Panc1 (cell line): Measurements from ENCODE around the gene MED12L. TPM values are rescaled to one million over a fixed set of nuclear protein-coding genes. Genes with fewer than 3 reads are reported as not detected.

ENCODE experiments used
- ATAC-seq: fragments of 200-7000 bp; cut with Tn5 transposase; 2 replicates; pipeline ENCODE4 v1.9.1; 2020; ENCODE audit warnings: mild to moderate bottlenecking, moderate library complexity
- BruUV-seq: library from RNA; stranded (reverse); fragments of 400-500 nt; replicated peaks from 2 replicates; lab custom pipeline; 2021; lab: Mats Ljungman, UMichigan
- CTCF ChIA-PET: fragments of 300-600 bp; sonication (Branson Sonifier 250); formaldehyde crosslinking; loops from one replicate; lab custom pipeline; 2022; ENCODE audit warnings: antibody characterized with exemption; lab: Charles Lee
- POLR2A ChIA-PET: fragments of 300-600 bp; sonication (Branson Sonifier 250); formaldehyde crosslinking; loops from one replicate; lab custom pipeline; 2022; ENCODE audit warnings: antibody characterized with exemption; lab: Charles Lee
- DNase-seq: peaks from one replicate; pipeline ENCODE4 v3.0.0-alpha.2; 2010; ENCODE audit warnings: low read depth, low spot score
- H3K27ac ChIP-seq: 2 replicates; pipeline ENCODE4 v1.5.1; 2011; ENCODE audit warnings: mild to moderate bottlenecking, low read length, inconsistent platforms
- H3K27me3 ChIP-seq: fragments of 200-500 bp; sonication (Bioruptor generic); 2 replicates; pipeline ENCODE4 v1.6.0; 2014; ENCODE audit warnings: low read length, inconsistent platforms; ENCODE audit not compliant: control insufficient read depth, insufficient read depth
- H3K36me3 ChIP-seq: fragments of 200-500 bp; sonication (Bioruptor generic); 2 replicates; pipeline ENCODE4 v1.5.1; 2014; ENCODE audit warnings: inconsistent platforms, mild to moderate bottlenecking, low read length, moderate library complexity; ENCODE audit not compliant: control insufficient read depth, insufficient read depth
- H3K4me1 ChIP-seq: 2 replicates; pipeline ENCODE4 v1.5.1; 2011; ENCODE audit warnings: inconsistent platforms, mild to moderate bottlenecking, low read length, moderate library complexity; ENCODE audit not compliant: control insufficient read depth, insufficient read depth
- H3K4me3 ChIP-seq, 2 experiments: 2 replicates each; pipeline ENCODE4 v1.5.1; 2011 to 2012; ENCODE audit warnings: low read depth in 2 of 2, low read length in 2 of 2, mild to moderate bottlenecking in 2 of 2, inconsistent platforms in 1 of 2, moderate library complexity in 1 of 2
- H3K9me3 ChIP-seq: fragments of 200-500 bp; sonication (Bioruptor generic); 2 replicates; pipeline ENCODE4 v1.5.1; 2014; ENCODE audit warnings: low read depth, mild to moderate bottlenecking, inconsistent platforms, low read length, moderate library complexity; ENCODE audit not compliant: control insufficient read depth, insufficient read depth
- CTCF ChIP-seq: fragments of 450-650 bp; IDR thresholded peaks from 2 replicates; pipeline ENCODE4 v1.5.1; 2017; ENCODE audit warnings: mild to moderate bottlenecking
- POLR2AphosphoS5 ChIP-seq: IDR thresholded peaks from 2 replicates; pipeline ENCODE4 v1.6.1; 2012; ENCODE audit warnings: mild to moderate bottlenecking, low read depth, low read length, moderate library complexity
- REST ChIP-seq, 2 experiments: IDR thresholded peaks; 2 replicates each; pipeline ENCODE4 v1.6.1; 2011 to 2012; ENCODE audit warnings: low read depth in 2 of 2, control low read depth in 1 of 2, low read length in 1 of 2, mild to moderate bottlenecking in 1 of 2, moderate library complexity in 1 of 2; ENCODE audit not compliant: insufficient read depth in 1 of 2
- SIN3A ChIP-seq: IDR thresholded peaks from 2 replicates; pipeline ENCODE4 v1.6.1; 2012; ENCODE audit warnings: low read depth, mild to moderate bottlenecking, low read length, moderate library complexity, borderline replicate concordance; ENCODE audit not compliant: insufficient read depth
- TCF7L2 ChIP-seq: IDR thresholded peaks from 2 replicates; pipeline ENCODE4 v1.6.1; 2011; ENCODE audit warnings: mild to moderate bottlenecking, low read depth, low read length, inconsistent platforms
- in situ Hi-C: cut with HindIII; loops from 2 replicates; pipeline ENCODE4 v1.10.0; 2016; ENCODE audit warnings: low sequenced_read_pairs, low pct_unique_long_range_greater_than_20kb
- intact Hi-C: fragments of 100-400 bp; cut with micrococcal nuclease; formaldehyde crosslinking; loops from one replicate; pipeline ENCODE4 v1.10.0; 2022; ENCODE audit not compliant: unreplicated experiment
- total RNA-seq: library from RNA; stranded (reverse); gene quantifications from one replicate; pipeline ENCODE4 v1.2.1, GENCODE V29; 2021; ENCODE audit not compliant: unreplicated experiment

The MED12L gene
- total RNA-seq, 1 experiment from 2014 or later: 2.8 TPM

- no peak overlapping the region for H3K27ac ChIP-seq
- ChIA-PET POLR2A (no interaction called here), CTCF (interaction anchor here (0.7 to 0.8 kb wide), 5 partner anchors 83 to 454 kb away, joined by 3 to 11 read pairs (median 4); no protein-coding TSS in a partner anchor)
- DNase-seq: no peak
- H3K4me3 ChIP-seq: no peak overlapping the region
- no TSS peak for BruUV-seq
- H3K9me3 ChIP-seq: no peaks in the 10 kb centered on the region
- TF ChIP-seq SIN3A (no peak), REST (IDR thresholded peaks at IDR 0.05; ENCODE audit: insufficient read depth in 1 of 2, low read depth in 2 of 2, low read length in 1 of 2) (no peak), CTCF (no peak), POLR2AphosphoS5 (no peak), TCF7L2 (no peak)
- H3K4me1 ChIP-seq: no peaks in the 10 kb centered on the region
- intact Hi-C loops: loop anchor here (5.0 kb wide), 1 partner anchor 36 kb away; no protein-coding TSS in a partner anchor
- 0 out of 2 replicates have a peak, but pooled peaks cover 3% of the 10 kb centered on the region for H3K27me3 ChIP-seq
- no peaks in the 10 kb centered on the region for H3K36me3 ChIP-seq
- in situ Hi-C loops: no loop called here
- no peak for ATAC-seq
Measured at GRCh38 chr3:151328298-151328995, 243.0 kb downstream of the MED12L start.

GRCh38 chr3:151329363-151329762, 243.9 kb downstream of the MED12L start, which contains the start of gene P2RY13:
TSS of gene P2RY13 (minus strand) at chr3:151329549. CDS start at chr3:151329528, 21 bp downstream.
- TF ChIP-seq CTCF (no peak), REST (IDR thresholded peaks at IDR 0.05; ENCODE audit: insufficient read depth in 1 of 2, low read depth in 2 of 2, low read length in 1 of 2) (no peak), POLR2AphosphoS5 (no peak), SIN3A (no peak), TCF7L2 (no peak)
- Histone ChIP-seq H3K27me3 (0 out of 2 replicates have a peak, but pooled peaks cover 3% of the 10 kb centered on the region), H3K9me3 (no peaks in the 10 kb centered on the region), H3K4me1 (no peaks in the 10 kb centered on the region), H3K36me3 (no peaks in the 10 kb centered on the region), H3K27ac (no peak within 1 kb of the TSS), H3K4me3 (no peak within 1 kb of the TSS)
- POLR2A ChIA-PET: no interaction called here
- no TSS peak for BruUV-seq
- in situ Hi-C loops (no loop called here), intact Hi-C loops (loop anchor here (5.0 kb wide), 1 partner anchor 37 kb away; no protein-coding TSS in a partner anchor)
- CTCF ChIA-PET: no interaction called here
- DNase-seq (no peak), ATAC-seq (no peak)
